B cell (primary cell): ENCODE data around the gene YIPF2. TPM values are rescaled to one million over a fixed set of nuclear protein-coding genes. Genes with fewer than 3 reads are reported as not detected.

ENCODE experiments used
- ATAC-seq: fragments of 200-7000 bp; cut with Tn5 transposase; one replicate; pipeline ENCODE4 v1.10.0; 2021; ENCODE audit warnings: low read depth, mild to moderate bottlenecking, moderate number of reproducible peaks, moderate library complexity
- CTCF ChIA-PET: fragments of 350-600 bp; sonication (Branson Sonifier 250); formaldehyde crosslinking; loops from one replicate; lab custom pipeline; 2021; ENCODE audit warnings: antibody characterized with exemption, inconsistent platforms; lab: Charles Lee
- POLR2A ChIA-PET: fragments of 350-600 bp; sonication (Branson Sonifier 250); formaldehyde crosslinking; loops from one replicate; lab custom pipeline; 2021; ENCODE audit warnings: antibody characterized with exemption; lab: Charles Lee
- DNase-seq: peaks from one replicate; pipeline ENCODE4 v3.0.0; 2013
- H2AFZ ChIP-seq: 2 replicates; pipeline ENCODE4 v1.6.1; 2012; ENCODE audit warnings: mild to moderate bottlenecking, low read depth, low read length; ENCODE audit not compliant: insufficient read depth, poor library complexity, severe bottlenecking
- H3K27ac ChIP-seq, 2 donors: 1 replicate in 1 of 2; 2 replicates in 1 of 2; pipeline ENCODE4 v1.5.1; 2012 to 2013; ENCODE audit warnings: low read length in 2 of 2, mild to moderate bottlenecking in 2 of 2, moderate library complexity in 1 of 2
- H3K27me3 ChIP-seq, 4 experiments: fragments of 200-600 bp in 1 of 4; sonication (generic) in 1 of 4; replicated peaks in 1 of 4; 1 replicate in 2 of 4; 2 replicates in 2 of 4; pipeline versions ENCODE4 v1.6.1 to v1.7.0; 2013 to 2016; ENCODE audit warnings: low read length in 3 of 4, mild to moderate bottlenecking in 2 of 4, mixed read lengths in 1 of 4, moderate library complexity in 1 of 4; ENCODE audit not compliant: insufficient read depth in 4 of 4, control insufficient read depth in 3 of 4; ENCODE audit errors: control extremely low read depth in 1 of 4
- H3K36me3 ChIP-seq, 2 experiments: replicated peaks in 1 of 2; 1 replicate in 1 of 2; 2 replicates in 1 of 2; pipeline versions ENCODE4 v1.6.1 to v1.7.1; 2013; ENCODE audit warnings: low read length in 1 of 2; ENCODE audit not compliant: insufficient read depth in 2 of 2, control insufficient read depth in 1 of 2; ENCODE audit errors: control extremely low read depth in 1 of 2, extremely low read depth in 1 of 2
- H3K4me1 ChIP-seq, 2 donors: fragments of 200-600 bp in 1 of 2; sonication (generic) in 1 of 2; 1 replicate in 1 of 2; 2 replicates in 1 of 2; pipeline versions ENCODE4 v1.5.1 to v1.6.1; 2013 to 2017; ENCODE audit warnings: low read length in 2 of 2; ENCODE audit not compliant: control insufficient read depth in 2 of 2, insufficient read depth in 2 of 2
- H3K4me2 ChIP-seq: replicated peaks from 2 replicates; pipeline ENCODE3; 2012; ENCODE audit warnings: mild to moderate bottlenecking, low read depth, low read length; ENCODE audit not compliant: poor library complexity, severe bottlenecking
- H3K4me3 ChIP-seq, 5 experiments: fragments of 200-600 bp in 1 of 5; sonication (generic) in 1 of 5; 1 replicate in 3 of 5; 2 replicates in 2 of 5; pipeline versions ENCODE4 v1.5.1 to v1.7.0; 2011 to 2016; ENCODE audit warnings: low read length in 4 of 5, mild to moderate bottlenecking in 4 of 5, low read depth in 2 of 5, control low read depth in 1 of 5, moderate library complexity in 1 of 5; ENCODE audit not compliant: insufficient read depth in 1 of 5; ENCODE audit errors: control extremely low read depth in 1 of 5, extremely low read depth in 1 of 5
- H3K79me2 ChIP-seq: fragments of 200-600 bp; sonication (generic); one replicate; pipeline ENCODE4 v1.6.0; 2016; ENCODE audit warnings: low read length; ENCODE audit not compliant: control insufficient read depth, insufficient read depth
- H3K9ac ChIP-seq: fragments of 200-600 bp; sonication (generic); 2 replicates; pipeline ENCODE4 v1.6.1; 2017; ENCODE audit warnings: mild to moderate bottlenecking, low read length, moderate library complexity
- H3K9me3 ChIP-seq, 3 donors: one replicate each; pipeline versions ENCODE4 v1.6.1 to v1.7.1; 2013; ENCODE audit warnings: low read length in 2 of 3; ENCODE audit not compliant: control insufficient read depth in 2 of 3, insufficient read depth in 1 of 3; ENCODE audit errors: control extremely low read depth in 1 of 3
- H4K20me1 ChIP-seq: 2 replicates; pipeline ENCODE4 v1.6.0; 2012; ENCODE audit warnings: mild to moderate bottlenecking, low read length; ENCODE audit not compliant: insufficient read depth, control insufficient read depth, poor library complexity, severe bottlenecking
- H3K27ac Mint-ChIP-seq: one replicate; pipeline ENCODE4 v1.8.0; 2021; ENCODE audit warnings: mixed read lengths
- H3K27me3 Mint-ChIP-seq: one replicate; pipeline ENCODE4 v1.8.0; 2021; ENCODE audit warnings: mixed read lengths
- H3K4me1 Mint-ChIP-seq: one replicate; pipeline ENCODE4 v1.8.0; 2021; ENCODE audit warnings: mixed read lengths
- H3K4me3 Mint-ChIP-seq: one replicate; pipeline ENCODE4 v1.8.0; 2021; ENCODE audit warnings: mixed read lengths
- H3K9me3 Mint-ChIP-seq: one replicate; pipeline ENCODE4 v1.8.0; 2022; ENCODE audit warnings: mixed read lengths; ENCODE audit not compliant: insufficient read depth
- CTCF ChIP-seq: fragments of 200-600 bp; IDR thresholded peaks from one replicate; pipeline ENCODE4 v1.8.0; 2022; ENCODE audit warnings: antibody characterized with exemption, mild to moderate bottlenecking
- EZH2 ChIP-seq: IDR thresholded peaks from 2 replicates; pipeline ENCODE4 v1.6.1; 2012; ENCODE audit warnings: borderline replicate concordance, low read depth, mild to moderate bottlenecking, moderate library complexity, low read length; ENCODE audit not compliant: insufficient read depth, poor library complexity, severe bottlenecking
- WGBS: methylation state at CpG from one replicate; pipeline ENCODE4 v1.1.5; 2013; ENCODE audit warnings: missing lambda C conversion rate; ENCODE audit not compliant: insufficient coverage; 5-methylcytosine and 5-hydroxymethylcytosine counted together
- intact Hi-C: fragments of 100-400 bp; cut with micrococcal nuclease; formaldehyde crosslinking; loops from one replicate; pipeline ENCODE4 v1.10.0; 2022
- polyA plus RNA-seq: library from polyadenylated mRNA; depleted of rRNA; stranded (reverse); fragments of >200 nt; gene quantifications from 2 replicates; pipeline ENCODE4 v1.2.3, GENCODE V29; 2012
- total RNA-seq, 2 donors: library from RNA; stranded (reverse); fragments of 120-200 nt in 1 of 2; gene quantifications; 1 replicate in 1 of 2; 2 replicates in 1 of 2; pipeline versions ENCODE4 v1.2.3 to v1.2.4, GENCODE V29; 2013 to 2022

Gene YIPF2
- total and polyA plus RNA-seq, 2 donors (not counting 1 experiment from before 2014, with no cell fraction given), result 19.8 to 34.8 TPM

- no peak overlapping the region for H3K4me2 ChIP-seq
- CTCF ChIA-PET, result no interaction called here
- H3K4me3 ChIP-seq, result no peak overlapping the region
- intact Hi-C loops, result no loop called here
- H3K4me1 ChIP-seq, result no peaks in the 10 kb centered on the region
- ATAC-seq (no peak), DNase-seq (no peak)
- H3K79me2 ChIP-seq, result no peaks in the 10 kb centered on the region
- no peak for TF ChIP-seq CTCF
- no peak for TF ChIP-seq EZH2
- H2AFZ ChIP-seq, result no peak overlapping the region
- WGBS, result 97% methylated on average over 22 of the region's 24 CpGs
- H3K27ac ChIP-seq, result no peak overlapping the region
- no peak overlapping the region for H3K9ac ChIP-seq
- Mint-ChIP-seq H3K27me3 (no peaks in the 10 kb centered on the region), H3K9me3 (no peaks in the 10 kb centered on the region), H3K4me1 (peaks cover 4% of the 10 kb centered on the region), H3K4me3 (no peak overlapping the region), H3K27ac (no peak overlapping the region)
- H4K20me1 ChIP-seq, result no peaks in the 10 kb centered on the region
- H3K27me3 ChIP-seq, result no peaks in the 10 kb centered on the region
- POLR2A ChIA-PET, result no interaction called here
- peaks cover 0 to 25% of the 10 kb centered on the region in 2 experiments for H3K36me3 ChIP-seq
- no peaks in the 10 kb centered on the region for H3K9me3 ChIP-seq
Measured at GRCh38 chr19:10913716-10914340, 14.6 kb downstream of the YIPF2 start.

- DNase-seq, result no peak
- TF ChIP-seq CTCF (no peak), EZH2 (no peak)
- intact Hi-C loops, result no loop called here
Measured at GRCh38 chr19:10912619-10913018, 15.8 kb downstream of the YIPF2 start.

More at GRCh38 chr19:10912619-10913018, 15.8 kb downstream of the YIPF2 start:
- WGBS, result 98% methylated on average over 18 of the region's 18 CpGs
- no peaks in the 10 kb centered on the region for H3K4me1 ChIP-seq
- ChIA-PET POLR2A (no interaction called here), CTCF (interaction anchor here (0.7 to 1.4 kb wide), 2 partner anchors 49 to 1074 kb away, joined by 3 read pairs; no protein-coding TSS in a partner anchor)
- H3K4me2 ChIP-seq, result no peak overlapping the region
- no peak for ATAC-seq
- H3K36me3 ChIP-seq, result peaks cover 0 to 34% of the 10 kb centered on the region in 2 experiments
- H3K9me3 ChIP-seq, result no peaks in the 10 kb centered on the region
- H3K27me3 ChIP-seq, result no peaks in the 10 kb centered on the region
- H3K79me2 ChIP-seq, result no peaks in the 10 kb centered on the region
- no peaks in the 10 kb centered on the region for H4K20me1 ChIP-seq
- H3K9ac ChIP-seq, result no peak overlapping the region
- H3K4me3 ChIP-seq, result no peak overlapping the region
- H3K27me3 Mint-ChIP-seq, result no peaks in the 10 kb centered on the region
- H2AFZ ChIP-seq, result no peak overlapping the region
- no peak overlapping the region for H3K27ac ChIP-seq
- no peak overlapping the region for H3K4me3 Mint-ChIP-seq
- H3K4me1 Mint-ChIP-seq, result no peaks in the 10 kb centered on the region
- no peak overlapping the region for H3K27ac Mint-ChIP-seq
- H3K9me3 Mint-ChIP-seq, result no peaks in the 10 kb centered on the region
